ENCODE results near the gene CNOT10.

GRCh38 chr3:32817558-32818228 lies 132.7 kb downstream of the CNOT10 start, which contains the start of gene TRIM71:
- TF ChIP-seq, protein P1, sequence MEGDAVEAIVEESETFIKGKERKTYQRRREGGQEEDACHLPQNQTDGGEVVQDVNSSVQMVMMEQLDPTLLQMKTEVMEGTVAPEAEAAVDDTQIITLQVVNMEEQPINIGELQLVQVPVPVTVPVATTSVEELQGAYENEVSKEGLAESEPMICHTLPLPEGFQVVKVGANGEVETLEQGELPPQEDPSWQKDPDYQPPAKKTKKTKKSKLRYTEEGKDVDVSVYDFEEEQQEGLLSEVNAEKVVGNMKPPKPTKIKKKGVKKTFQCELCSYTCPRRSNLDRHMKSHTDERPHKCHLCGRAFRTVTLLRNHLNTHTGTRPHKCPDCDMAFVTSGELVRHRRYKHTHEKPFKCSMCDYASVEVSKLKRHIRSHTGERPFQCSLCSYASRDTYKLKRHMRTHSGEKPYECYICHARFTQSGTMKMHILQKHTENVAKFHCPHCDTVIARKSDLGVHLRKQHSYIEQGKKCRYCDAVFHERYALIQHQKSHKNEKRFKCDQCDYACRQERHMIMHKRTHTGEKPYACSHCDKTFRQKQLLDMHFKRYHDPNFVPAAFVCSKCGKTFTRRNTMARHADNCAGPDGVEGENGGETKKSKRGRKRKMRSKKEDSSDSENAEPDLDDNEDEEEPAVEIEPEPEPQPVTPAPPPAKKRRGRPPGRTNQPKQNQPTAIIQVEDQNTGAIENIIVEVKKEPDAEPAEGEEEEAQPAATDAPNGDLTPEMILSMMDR (IDR thresholded peaks at IDR 0.05), result no peak
- no peak for TF ChIP-seq POLR2A (IDR thresholded peaks at IDR 0.05)
- TF ChIP-seq POLR2AphosphoS5 (IDR thresholded peaks at IDR 0.05), result no peak
- TF ChIP-seq EP300 (IDR thresholded peaks at IDR 0.05), result no peak
